HepG2 (cell line): ENCODE data around the gene RHOD. TPM values are rescaled to one million over a fixed set of nuclear protein-coding genes. Genes with fewer than 3 reads are reported as not detected.
A peak's percentile ranks its signal among the peaks of the same experiment; 100 is the strongest.

Source experiments
- ATAC-seq: fragments of 200-7000 bp; cut with Tn5 transposase; 3 replicates; pipeline ENCODE4 v1.9.1; 2020; ENCODE audit warnings: mild to moderate bottlenecking, moderate library complexity
- BruUV-seq: library from RNA; stranded (reverse); fragments of 400-500 nt; replicated peaks from 2 replicates; lab custom pipeline; 2021; lab: Mats Ljungman, UMichigan
- CTCF ChIA-PET: fragments of 300-600 bp; formaldehyde crosslinking; extraction: SDS; loops from one replicate; lab custom pipeline; 2021; ENCODE audit warnings: low total read pairs, inconsistent platforms, low intra/inter-chr PET ratio; lab: Yijun Ruan, JAX
- POLR2A ChIA-PET: fragments of 350-600 bp; sonication (Branson Sonifier 250); formaldehyde crosslinking; loops from one replicate; lab custom pipeline; 2020; ENCODE audit warnings: antibody characterized with exemption, inconsistent platforms; lab: Yijun Ruan, JAX
- DNase-seq: peaks from one replicate; pipeline ENCODE4 v3.0.0-alpha.2; 2015; ENCODE audit warnings: low spot score
- FAIRE-seq: peaks from 3 replicates; lab custom pipeline; 2011; peaks lifted over from hg19 to GRCh38; lab: Jason Lieb, UNC
- H2AFZ ChIP-seq: one replicate; pipeline ENCODE4 v1.6.1; 2011; ENCODE audit warnings: low read length, inconsistent platforms
- H3K27ac ChIP-seq: fragments of 300-600 bp; 3 replicates; pipeline ENCODE4 v1.8.0; 2011; ENCODE audit warnings: mixed run types, mild to moderate bottlenecking, mixed read lengths, low read length, inconsistent platforms; ENCODE audit not compliant: insufficient read depth; ENCODE audit errors: extremely low read length
- H3K27me3 ChIP-seq, 2 experiments: fragments of 200-600 bp in 1 of 2; 2 replicates in 1 of 2; 3 replicates in 1 of 2; pipeline versions ENCODE4 v1.6.0 to v1.8.0; 2011; ENCODE audit warnings: low read length in 2 of 2, mild to moderate bottlenecking in 2 of 2, moderate library complexity in 2 of 2, inconsistent platforms in 1 of 2; ENCODE audit not compliant: insufficient read depth in 2 of 2, control insufficient read depth in 1 of 2
- H3K36me3 ChIP-seq, 2 experiments: fragments of 200-600 bp in 1 of 2; replicated peaks in 1 of 2; 2 replicates in 1 of 2; 3 replicates in 1 of 2; pipeline versions ENCODE4 v1.5.1 to v1.8.0; 2011; ENCODE audit warnings: low read length in 2 of 2, inconsistent platforms in 1 of 2; ENCODE audit not compliant: insufficient read depth in 2 of 2, control insufficient read depth in 1 of 2
- H3K4me1 ChIP-seq: 2 replicates; pipeline ENCODE4 v1.5.1; 2012; ENCODE audit warnings: low read length, inconsistent platforms; ENCODE audit not compliant: insufficient read depth
- H3K4me2 ChIP-seq: 2 replicates; pipeline ENCODE4 v1.6.0; 2011; ENCODE audit warnings: low read depth, low read length, inconsistent platforms
- H3K4me3 ChIP-seq, 3 experiments: fragments of 200-600 bp in 1 of 3; sonication (generic), shearing (Covaris generic) in 1 of 3; replicated peaks in 1 of 3; 2 replicates each; pipeline ENCODE4 v1.5.1; 2011 to 2016; ENCODE audit warnings: low read length in 3 of 3, inconsistent platforms in 2 of 3, low read depth in 2 of 3, mild to moderate bottlenecking in 2 of 3, control low read depth in 1 of 3, mixed read lengths in 1 of 3; ENCODE audit not compliant: insufficient read depth in 1 of 3
- H3K79me2 ChIP-seq: one replicate; pipeline ENCODE4 v1.6.1; 2011; ENCODE audit warnings: low read length, inconsistent platforms; ENCODE audit not compliant: insufficient read depth
- H3K9ac ChIP-seq: 2 replicates; pipeline ENCODE4 v1.6.0; 2011; ENCODE audit warnings: mild to moderate bottlenecking, low read depth, low read length, inconsistent platforms; ENCODE audit not compliant: insufficient read depth
- H3K9me3 ChIP-seq: 2 replicates; pipeline ENCODE4 v1.5.1; 2012; ENCODE audit warnings: mild to moderate bottlenecking, low read length
- H4K20me1 ChIP-seq: 2 replicates; pipeline ENCODE4 v1.6.0; 2011; ENCODE audit warnings: inconsistent platforms, mild to moderate bottlenecking, low read length, moderate library complexity; ENCODE audit not compliant: insufficient read depth
- ZFP37 ChIP-seq: sonication (generic); formaldehyde crosslinking; IDR thresholded peaks from 2 replicates; pipeline ENCODE4 v1.4.0; 2020; ENCODE audit warnings: missing genetic modification reagents, borderline replicate concordance
- ZKSCAN8 ChIP-seq: IDR thresholded peaks from 2 replicates; pipeline ENCODE4 v1.6.1; 2016; ENCODE audit warnings: borderline replicate concordance, missing genetic modification reagents, missing compliant biosample characterization
- ZNF225 ChIP-seq: sonication (generic); formaldehyde crosslinking; IDR thresholded peaks from 2 replicates; pipeline ENCODE4 v1.4.0; 2020; ENCODE audit warnings: mild to moderate bottlenecking, missing genetic modification reagents
- ZNF629 ChIP-seq: sonication (generic); formaldehyde crosslinking; conservative IDR thresholded peaks from 2 replicates; pipeline ENCODE4 v1.5.0; 2020; ENCODE audit warnings: missing genetic modification reagents
- ZNF770 ChIP-seq: sonication (generic); formaldehyde crosslinking; IDR thresholded peaks from 2 replicates; pipeline ENCODE4 v1.5.0; 2020; ENCODE audit warnings: mild to moderate bottlenecking, missing genetic modification reagents
- WGBS: methylation state at CpG from one replicate; pipeline ENCODE4 v1.1.6; 2017; ENCODE audit warnings: low lambda C conversion rate; 5-methylcytosine and 5-hydroxymethylcytosine counted together
- in situ Hi-C: cut with HindIII; loops from 2 replicates; pipeline ENCODE4 v1.10.0; 2017; ENCODE audit warnings: low pct_unique_long_range_greater_than_20kb; ENCODE audit not compliant: extremely low pct_ligation_motif_present
- intact Hi-C: fragments of 100-400 bp; cut with micrococcal nuclease; formaldehyde crosslinking; loops from one replicate; pipeline ENCODE4 v1.10.0; 2022; ENCODE audit not compliant: unreplicated experiment
- polyA plus RNA-seq, 8 experiments: library from polyadenylated mRNA; depleted of rRNA in 3 of 8; stranded (reverse) in 7 of 8; unstranded in 1 of 8; fragments of >200 nt; fragmentation: Illumina TruSeq in 4 of 8; extraction: Trizol in 4 of 8; gene quantifications; 2 replicates each; pipeline versions ENCODE4 v1.2.1 to v1.2.3, GENCODE V29; 2011 to 2016; ENCODE audit warnings: low read depth in 4 of 8, missing spikeins in 1 of 8, mixed read lengths in 1 of 8; ENCODE audit not compliant: insufficient read depth in 1 of 8
- total RNA-seq, 5 experiments: library from RNA; depleted of rRNA; stranded (reverse); fragments of >200 nt; fragmentation: Illumina TruSeq; extraction: Trizol; gene quantifications; 2 replicates each; pipeline ENCODE4 v1.2.3, GENCODE V29; 2016; ENCODE audit warnings: low read depth in 1 of 5

Gene RHOD
- total and polyA plus RNA-seq, 2 of the 13 experiments (the other 11 are each of a cell fraction or from before 2014, with no cell fraction given) = 0.27 to 0.98 TPM

- no peak overlapping the region for H2AFZ ChIP-seq
- no peak for ATAC-seq
- in situ Hi-C loops = loop anchor here (10.0 kb wide), 1 partner anchor 89 kb away; no protein-coding TSS in a partner anchor
- TF ChIP-seq ZNF629 (CRISPR knock-in tag) = peak; percentile 59; the same call in 1 of the 2 replicates
- TF ChIP-seq ZNF225 (CRISPR knock-in tag) = no peak
- no peak for TF ChIP-seq ZKSCAN8 (CRISPR knock-in tag)
- TF ChIP-seq, all 625 proteins: peak for 1
- Histone ChIP-seq H3K79me2 (no peaks in the 10 kb centered on the region), H3K36me3 (no peaks in the 10 kb centered on the region), H3K27me3 (no peaks in the 10 kb centered on the region; a peak in 1 of 5 replicates), H3K9ac (no peak overlapping the region), H3K9me3 (no peaks in the 10 kb centered on the region), H3K27ac (no peak overlapping the region), H3K4me1 (peaks cover 10% of the 10 kb centered on the region), H3K4me2 (no peak overlapping the region), H3K4me3 (no peak overlapping the region), H4K20me1 (no peaks in the 10 kb centered on the region)
- intact Hi-C loops = no loop called here
- DNase-seq = no peak
- POLR2A ChIA-PET = no interaction called here
- CTCF ChIA-PET = no interaction called here
- BruUV-seq = no TSS peak
- WGBS = 42% methylated on average over 5 of the region's 5 CpGs
- FAIRE-seq = no peak
Observed at GRCh38 chr11:67085617-67086016, 29.0 kb downstream of the RHOD start.

GRCh38 chr11:67090717-67091116 lies 34.1 kb downstream of the RHOD start:
- TF ChIP-seq ZFP37 = no peak
- TF ChIP-seq ZNF770 (CRISPR knock-in tag) = peak; percentile 60; the same call in 1 of the 2 replicates
- H3K36me3 ChIP-seq = no peaks in the 10 kb centered on the region
- 90% methylated on average over 8 of the region's 8 CpGs for WGBS
- in situ Hi-C loops = no loop called here
- no peak for ATAC-seq
- H3K4me3 ChIP-seq = no peak overlapping the region
- no TSS peak for BruUV-seq
- no peak overlapping the region; the same call in 1 of the 2 replicates for H3K4me2 ChIP-seq
- H3K9ac ChIP-seq = no peak overlapping the region
- no peak for DNase-seq
- intact Hi-C loops = no loop called here
- H3K9me3 ChIP-seq = no peaks in the 10 kb centered on the region
- no peak overlapping the region for H3K27ac ChIP-seq
- FAIRE-seq = no peak
- H4K20me1 ChIP-seq = no peaks in the 10 kb centered on the region
- H3K79me2 ChIP-seq = no peaks in the 10 kb centered on the region
- CTCF ChIA-PET = no interaction called here
- H3K4me1 ChIP-seq = peaks cover 9% of the 10 kb centered on the region
- no peaks in the 10 kb centered on the region for H3K27me3 ChIP-seq
- H2AFZ ChIP-seq = no peak overlapping the region
- POLR2A ChIA-PET = no interaction called here
